NCI-H2081 (cell line): ENCODE results near the gene PTPMT1.

Experiments used
- DNase-seq, 2 experiments: peaks; one replicate each; lab custom pipeline; 2025; lab: John Stamatoyannopoulos, UW

Gene PTPMT1

GRCh38 chr11:47607380-47607779 is 42.0 kb downstream of the PTPMT1 start:
- no peak for DNase-seq

- no peak for DNase-seq
Measured at GRCh38 chr11:47609675-47610074, 44.3 kb downstream of the PTPMT1 start.

- no peak for DNase-seq
Measured at GRCh38 chr11:47611348-47611794, 46.0 kb downstream of the PTPMT1 start.

- no peak for DNase-seq
Measured at GRCh38 chr11:47615249-47615648, 49.9 kb downstream of the PTPMT1 start.

- DNase-seq, result peak; percentile 50 to 58
Measured at GRCh38 chr11:47616726-47617416, 51.5 kb downstream of the PTPMT1 start.

- no peak for DNase-seq
Measured at GRCh38 chr11:47617417-47617809, 52.0 kb downstream of the PTPMT1 start.

GRCh38 chr11:47620836-47621378 is 55.5 kb downstream of the PTPMT1 start:
- DNase-seq, result no peak
